ENCODE measurements around the gene SSUH2.

GRCh38 chr3:8574040-8574669 is 70.4 kb downstream of the SSUH2 start:
- TF ChIP-seq POLR2A (IDR thresholded peaks at IDR 0.05) (no peak), CTCF (IDR thresholded peaks at IDR 0.05) (no peak)

Measured in testis (tissue), 2 donors.